ENCODE data around the gene ST3GAL3.

DNA sequence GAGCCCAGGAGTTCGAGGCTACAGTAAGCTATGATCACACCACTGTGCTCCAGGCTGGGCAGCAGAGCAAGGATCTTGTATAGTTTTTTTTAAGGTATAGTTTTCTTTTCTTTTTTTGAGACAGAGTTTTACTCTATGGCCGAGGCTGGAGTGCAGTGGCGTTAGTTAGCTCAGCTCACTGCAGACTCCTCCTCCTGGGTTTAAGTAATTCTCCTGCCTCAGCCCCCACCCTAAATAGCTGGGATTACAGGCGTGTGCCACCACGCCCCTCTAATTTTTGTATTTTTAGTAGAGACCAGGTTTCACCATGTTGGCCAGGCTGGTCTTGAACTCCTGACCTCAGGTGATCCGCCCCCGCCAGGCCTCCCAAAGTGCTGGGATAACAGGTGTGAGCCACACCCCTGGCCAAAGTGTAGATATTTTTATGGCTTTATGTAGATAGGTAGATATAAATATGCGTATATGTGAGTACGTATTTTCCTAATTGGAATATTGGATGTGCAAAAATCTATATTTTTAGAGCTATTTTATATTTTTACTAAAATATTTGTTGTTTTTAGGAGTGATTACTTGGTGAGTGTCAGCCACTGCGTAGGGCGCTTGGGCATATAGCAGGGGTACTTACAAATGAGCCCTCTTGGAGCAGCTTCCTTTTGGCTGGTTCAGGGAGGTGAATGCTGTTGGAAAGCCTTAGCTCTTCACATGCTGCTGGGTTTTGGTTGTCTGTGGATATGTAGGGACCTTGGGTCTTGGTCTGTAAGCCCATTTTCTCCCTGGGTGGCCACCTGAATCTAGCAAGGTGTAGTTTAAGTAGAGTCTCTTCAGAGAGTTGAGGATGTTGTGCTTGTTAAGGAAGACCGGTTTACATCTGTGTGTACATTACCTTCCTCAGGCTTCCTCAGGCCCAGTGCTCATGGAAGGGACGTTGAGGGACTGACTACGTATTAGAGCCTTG is 47.8 kb upstream of the ST3GAL3 start:
- TF ChIP-seq, protein P1, sequence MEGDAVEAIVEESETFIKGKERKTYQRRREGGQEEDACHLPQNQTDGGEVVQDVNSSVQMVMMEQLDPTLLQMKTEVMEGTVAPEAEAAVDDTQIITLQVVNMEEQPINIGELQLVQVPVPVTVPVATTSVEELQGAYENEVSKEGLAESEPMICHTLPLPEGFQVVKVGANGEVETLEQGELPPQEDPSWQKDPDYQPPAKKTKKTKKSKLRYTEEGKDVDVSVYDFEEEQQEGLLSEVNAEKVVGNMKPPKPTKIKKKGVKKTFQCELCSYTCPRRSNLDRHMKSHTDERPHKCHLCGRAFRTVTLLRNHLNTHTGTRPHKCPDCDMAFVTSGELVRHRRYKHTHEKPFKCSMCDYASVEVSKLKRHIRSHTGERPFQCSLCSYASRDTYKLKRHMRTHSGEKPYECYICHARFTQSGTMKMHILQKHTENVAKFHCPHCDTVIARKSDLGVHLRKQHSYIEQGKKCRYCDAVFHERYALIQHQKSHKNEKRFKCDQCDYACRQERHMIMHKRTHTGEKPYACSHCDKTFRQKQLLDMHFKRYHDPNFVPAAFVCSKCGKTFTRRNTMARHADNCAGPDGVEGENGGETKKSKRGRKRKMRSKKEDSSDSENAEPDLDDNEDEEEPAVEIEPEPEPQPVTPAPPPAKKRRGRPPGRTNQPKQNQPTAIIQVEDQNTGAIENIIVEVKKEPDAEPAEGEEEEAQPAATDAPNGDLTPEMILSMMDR (optimal IDR thresholded peaks at IDR 0.05 in 1 of 3, IDR thresholded peaks at IDR 0.05 in 1 of 3, conservative IDR thresholded peaks at IDR 0.05 in 1 of 3; ENCODE audit: extremely low read depth in 1 of 3, insufficient read depth in 2 of 3, low read length in 3 of 3): no peak
- no peak for TF ChIP-seq EZH2 (IDR thresholded peaks at IDR 0.05; ENCODE audit: low read length)

Data from keratinocyte (primary cell).